Tibial nerve (tissue), 3 donors: ENCODE measurements around the gene PPP1R12A.

Experiments used
- POLR2A ChIP-seq, 2 donors: fragments of 450-650 bp; IDR thresholded peaks; one replicate each; pipeline ENCODE4 v1.6.1; 2017; ENCODE audit warnings: antibody characterized with exemption in 2 of 2, mild to moderate bottlenecking in 2 of 2, moderate library complexity in 2 of 2
- TF ChIP-seq, protein P1 (sequence below), 5 experiments: fragments of 200-600 bp in 3 of 5; fragments of 450-650 bp in 2 of 5; sonication (generic) in 3 of 5; IDR thresholded peaks; one replicate each; pipeline ENCODE4 v1.5.1; 2016 to 2019; ENCODE audit warnings: antibody characterized with exemption in 5 of 5, mild to moderate bottlenecking in 3 of 5, moderate library complexity in 2 of 5

DNA sequence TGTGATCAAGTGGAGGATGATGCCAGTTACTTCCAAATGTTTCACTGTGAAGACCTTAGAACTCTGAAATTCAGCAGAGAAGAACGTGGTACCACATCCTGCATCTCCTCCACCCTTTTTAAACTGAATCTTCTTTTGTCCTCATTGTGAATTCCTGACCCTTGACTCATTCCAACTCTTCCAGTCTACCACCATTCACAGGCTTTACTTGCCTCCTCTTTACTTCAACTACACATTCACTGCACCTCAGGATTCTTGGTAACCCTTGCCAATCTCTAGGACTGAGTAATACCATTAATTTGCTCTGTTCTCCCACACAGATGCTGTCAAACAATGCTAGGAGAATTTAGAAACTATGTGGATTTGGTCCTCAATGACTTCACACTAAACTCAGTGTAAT lies 37.3 kb downstream of the PPP1R12A start:
- TF ChIP-seq, protein P1, sequence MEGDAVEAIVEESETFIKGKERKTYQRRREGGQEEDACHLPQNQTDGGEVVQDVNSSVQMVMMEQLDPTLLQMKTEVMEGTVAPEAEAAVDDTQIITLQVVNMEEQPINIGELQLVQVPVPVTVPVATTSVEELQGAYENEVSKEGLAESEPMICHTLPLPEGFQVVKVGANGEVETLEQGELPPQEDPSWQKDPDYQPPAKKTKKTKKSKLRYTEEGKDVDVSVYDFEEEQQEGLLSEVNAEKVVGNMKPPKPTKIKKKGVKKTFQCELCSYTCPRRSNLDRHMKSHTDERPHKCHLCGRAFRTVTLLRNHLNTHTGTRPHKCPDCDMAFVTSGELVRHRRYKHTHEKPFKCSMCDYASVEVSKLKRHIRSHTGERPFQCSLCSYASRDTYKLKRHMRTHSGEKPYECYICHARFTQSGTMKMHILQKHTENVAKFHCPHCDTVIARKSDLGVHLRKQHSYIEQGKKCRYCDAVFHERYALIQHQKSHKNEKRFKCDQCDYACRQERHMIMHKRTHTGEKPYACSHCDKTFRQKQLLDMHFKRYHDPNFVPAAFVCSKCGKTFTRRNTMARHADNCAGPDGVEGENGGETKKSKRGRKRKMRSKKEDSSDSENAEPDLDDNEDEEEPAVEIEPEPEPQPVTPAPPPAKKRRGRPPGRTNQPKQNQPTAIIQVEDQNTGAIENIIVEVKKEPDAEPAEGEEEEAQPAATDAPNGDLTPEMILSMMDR (IDR thresholded peaks at IDR 0.05) = no peak
- TF ChIP-seq POLR2A (IDR thresholded peaks at IDR 0.05) = no peak
